NCI-H1092 (cell line): ENCODE measurements around the gene ARRB1.
A peak's percentile ranks its signal among the peaks of the same experiment; 100 is the strongest.
"Not testable (repeated sequence)": the region's sequence is repeated elsewhere in the genome, so short reads cannot be mapped to it uniquely, and the experiment has no call there.

Experiments used
- DNase-seq: peaks from one replicate; lab custom pipeline; 2025; lab: John Stamatoyannopoulos, UW

The ARRB1 gene

DNA sequence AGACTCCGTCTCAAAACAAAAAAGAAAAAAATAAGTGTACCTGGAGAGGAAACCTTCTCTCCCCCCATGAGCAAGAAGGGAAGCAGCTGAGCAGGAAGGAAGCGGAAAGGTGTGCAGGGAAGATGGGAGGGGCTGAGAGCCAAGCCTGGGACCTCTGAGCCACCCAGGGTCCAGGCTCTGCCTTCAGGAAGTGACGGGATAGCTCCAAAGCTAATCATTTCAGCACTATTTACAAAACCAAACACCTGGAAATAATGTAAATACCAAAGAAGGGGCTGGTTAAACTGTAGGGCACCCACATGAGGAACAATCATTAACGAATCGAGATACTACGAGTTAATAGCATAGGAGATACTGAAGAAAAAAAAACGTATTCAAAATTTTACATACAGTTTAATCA lies 27.9 kb downstream of the ARRB1 start:
- DNase-seq, result no peak

DNA sequence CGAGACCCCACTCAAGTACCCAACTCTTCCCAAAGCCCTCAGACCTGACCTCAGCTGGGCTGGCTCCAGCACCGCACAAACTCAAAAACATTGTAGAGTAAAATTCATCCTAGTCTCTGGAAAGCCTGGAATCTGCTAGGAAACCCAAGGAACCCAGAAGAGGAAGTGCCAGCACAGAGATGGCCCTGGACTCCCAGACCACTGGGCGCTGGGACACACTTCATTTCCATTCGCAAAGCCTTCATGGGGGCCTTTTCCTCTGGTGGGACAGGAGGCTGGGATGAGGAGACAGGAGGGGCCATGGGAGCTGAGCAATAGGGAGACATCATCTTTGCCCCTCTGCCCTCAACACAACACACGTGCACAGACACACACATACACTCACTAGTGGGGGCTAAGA lies 30.8 kb downstream of the ARRB1 start:
- no peak for DNase-seq

GRCh38 chr11:75320046-75320618 lies 31.3 kb downstream of the ARRB1 start:
- DNase-seq, result no peak

GRCh38 chr11:75319035-75319877 lies 32.2 kb downstream of the ARRB1 start:
- DNase-seq, result no peak

DNA sequence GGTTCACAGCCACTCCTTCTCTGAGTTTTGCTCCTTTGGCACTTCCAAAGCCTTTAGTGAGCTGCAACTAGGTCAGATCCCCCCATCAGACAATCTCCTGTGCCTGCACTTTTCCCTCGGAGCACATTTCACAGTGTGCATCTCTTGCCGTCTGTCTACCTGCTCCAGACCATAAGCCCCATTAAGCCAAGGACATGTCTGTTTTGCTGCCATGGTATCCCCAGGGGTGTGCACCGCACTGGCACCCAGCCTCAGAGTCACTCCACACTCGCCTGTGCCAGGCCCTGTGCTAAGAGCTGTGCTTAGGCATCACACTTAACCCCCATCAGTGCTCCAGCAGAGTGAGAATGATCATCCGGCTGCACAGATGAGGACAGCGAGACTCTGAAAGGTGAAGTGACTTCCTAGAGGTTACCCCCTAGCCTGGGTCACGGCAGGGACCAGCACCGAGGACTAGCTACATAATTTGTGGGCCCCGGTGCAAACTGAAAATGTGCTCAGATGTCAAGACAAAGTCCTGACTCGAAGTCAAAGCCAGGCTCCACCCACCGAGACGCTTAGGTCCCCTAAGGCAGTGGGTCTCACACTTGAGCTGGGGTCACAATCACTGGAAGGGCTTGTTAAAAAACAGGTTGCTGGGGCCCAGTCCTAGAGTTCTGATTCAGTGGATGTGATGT lies 33.9 kb downstream of the ARRB1 start:
- no peak for DNase-seq

DNA sequence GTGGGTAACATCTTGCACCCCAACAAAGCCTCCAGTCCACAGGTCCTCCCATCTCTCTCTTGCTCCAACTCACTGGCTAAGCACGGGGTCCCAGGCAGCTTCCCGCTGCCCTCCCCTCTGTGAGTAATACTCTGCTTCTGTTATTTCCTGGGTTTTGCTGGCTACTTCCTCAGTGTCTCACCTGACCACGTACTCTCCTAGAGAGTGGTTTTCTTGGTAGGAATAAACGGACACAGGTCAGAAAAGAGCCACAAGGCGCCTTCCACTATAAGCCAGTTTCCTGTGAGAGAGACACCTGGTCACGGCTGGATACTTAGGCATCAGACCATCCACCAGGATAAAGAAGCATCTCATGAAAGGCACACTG lies 36.0 kb downstream of the ARRB1 start:
- DNase-seq, result no peak

DNA sequence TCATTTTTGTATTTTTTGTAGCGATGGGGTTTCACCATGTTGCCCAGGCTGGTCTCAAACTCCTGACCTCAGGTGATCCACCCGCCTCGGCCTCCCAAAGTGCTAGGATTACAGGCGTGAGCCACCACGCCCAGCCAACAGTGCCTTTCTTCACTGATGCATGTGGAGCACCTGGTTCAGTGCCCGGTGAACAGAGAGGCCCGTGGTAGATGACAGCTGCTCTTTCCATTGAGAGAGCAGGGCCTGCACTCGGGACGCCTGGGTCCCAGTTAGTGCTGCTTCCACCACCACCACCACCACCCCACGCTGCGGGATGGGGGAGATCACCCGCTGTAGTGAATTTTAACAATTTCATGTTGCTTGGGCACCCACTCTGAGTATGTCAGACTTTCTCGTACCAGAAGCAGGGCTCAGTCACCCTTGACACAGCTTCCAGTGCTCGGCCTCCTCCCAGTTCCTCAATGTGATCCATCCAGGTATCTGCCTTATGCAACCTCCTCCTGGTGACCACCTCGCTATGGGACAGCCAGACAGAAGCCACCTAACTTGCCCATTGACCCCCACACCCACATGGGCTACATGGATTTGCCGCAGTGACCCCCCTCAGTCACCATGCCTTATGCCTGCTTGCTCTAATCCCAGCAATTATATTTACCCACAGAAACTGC lies 36.6 kb downstream of the ARRB1 start:
- no peak for DNase-seq

- no peak for DNase-seq
Measured at GRCh38 chr11:75313513-75314272, 37.8 kb downstream of the ARRB1 start.

DNA sequence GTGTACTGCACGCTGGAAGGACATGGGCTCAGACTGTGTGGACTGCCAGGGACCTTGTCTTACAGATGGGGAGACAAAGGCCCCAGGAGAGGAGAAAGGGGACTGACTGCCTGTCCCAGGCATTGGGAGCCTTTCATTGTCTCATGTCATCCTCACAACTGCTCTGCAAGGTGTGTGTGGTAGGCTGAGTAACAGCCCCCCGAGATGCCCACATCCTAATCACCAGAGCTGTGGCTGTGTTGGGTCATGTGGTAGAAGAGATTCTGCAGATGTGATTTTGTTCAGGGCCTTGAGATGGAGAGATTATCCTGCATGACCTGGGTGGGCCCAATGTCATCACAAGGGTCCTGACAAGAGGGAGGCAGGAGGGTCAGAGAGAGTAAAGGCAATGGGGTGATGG lies 39.1 kb downstream of the ARRB1 start:
- DNase-seq, result no peak

DNA sequence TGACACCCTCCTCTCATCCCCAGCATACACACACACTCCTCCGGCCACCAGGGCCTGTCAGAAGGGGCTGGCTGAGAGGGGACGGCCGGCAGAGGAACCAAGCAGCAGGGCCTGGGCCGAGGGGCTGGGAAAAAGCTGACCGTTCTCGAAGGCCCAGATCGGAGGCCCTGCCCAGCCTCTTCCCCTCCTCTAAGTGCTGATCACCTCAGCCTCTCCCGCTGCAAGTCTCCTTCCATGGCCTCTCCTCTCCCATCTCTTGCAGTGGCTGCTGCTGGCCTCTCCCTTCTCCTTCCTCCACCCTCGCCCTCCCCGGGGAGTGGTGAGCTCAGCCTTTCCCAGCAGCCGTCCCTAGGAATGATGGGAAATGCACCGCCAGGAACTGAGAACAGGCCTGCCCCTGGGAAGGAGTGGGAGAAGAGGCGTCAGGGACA lies 39.6 kb downstream of the ARRB1 start:
- DNase-seq, result no peak

DNA sequence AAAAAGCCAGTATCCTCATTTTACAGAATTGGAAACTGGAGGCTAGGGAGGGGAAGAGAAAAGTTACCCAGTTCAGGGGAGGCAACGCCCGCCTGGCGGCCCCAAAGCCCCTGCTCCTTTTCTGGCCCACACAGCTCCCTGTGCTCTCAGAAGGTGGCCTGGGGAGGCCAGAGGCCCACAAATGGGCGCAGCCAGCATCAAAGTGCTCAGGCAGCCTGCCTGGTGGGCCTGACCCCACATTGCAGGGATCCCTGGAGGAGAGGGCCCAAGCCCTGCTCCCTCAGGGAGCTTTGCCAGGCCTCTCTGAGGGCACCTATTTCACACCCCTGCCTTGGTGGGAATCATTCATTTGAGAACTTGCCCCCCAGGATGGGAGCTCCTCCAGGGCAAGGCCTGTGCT lies 42.5 kb downstream of the ARRB1 start:
- no peak for DNase-seq

- DNase-seq, result no peak
Measured at GRCh38 chr11:75308116-75308515, 43.3 kb downstream of the ARRB1 start.

DNA sequence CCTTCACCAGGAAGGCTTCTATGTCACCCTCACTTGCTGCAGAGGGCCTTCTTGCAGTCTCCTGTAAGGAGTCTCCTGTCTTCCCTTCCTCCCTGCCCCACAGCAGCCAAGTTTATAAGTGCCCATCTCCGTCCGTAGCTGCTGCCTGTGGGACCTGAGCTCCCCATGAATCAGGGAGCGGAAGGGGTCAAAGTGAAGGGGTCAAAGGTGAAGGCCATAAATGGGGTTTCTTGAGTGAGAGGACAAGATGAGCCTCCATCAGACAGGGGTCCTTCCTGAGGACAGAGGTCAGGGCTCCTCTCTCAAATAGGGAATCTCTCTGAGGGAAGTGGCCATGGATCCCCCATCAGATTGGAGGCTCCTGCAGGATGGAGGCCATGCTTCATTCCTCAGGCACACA lies 44.4 kb downstream of the ARRB1 start:
- no peak for DNase-seq

DNA sequence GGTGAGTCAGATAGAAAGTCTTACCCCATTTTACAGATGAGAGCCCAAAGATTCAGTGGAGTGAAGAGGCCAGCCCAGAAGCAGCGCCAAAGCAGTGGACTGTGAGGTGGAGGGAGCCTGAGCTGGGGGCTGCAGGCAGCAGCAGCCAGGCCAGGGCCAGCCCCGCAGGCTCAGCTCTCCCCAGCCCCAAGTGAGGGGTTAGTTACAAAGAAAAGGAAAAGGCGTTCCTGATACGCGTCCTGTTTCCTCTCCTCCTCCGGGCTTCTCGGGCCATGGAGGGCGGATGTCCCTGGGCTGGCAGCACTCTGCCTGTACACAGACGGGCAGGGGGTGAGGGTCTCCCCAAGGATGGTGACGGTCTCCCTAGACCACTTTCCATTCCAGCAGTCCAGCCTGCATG lies 44.9 kb downstream of the ARRB1 start:
- no peak for DNase-seq

DNA sequence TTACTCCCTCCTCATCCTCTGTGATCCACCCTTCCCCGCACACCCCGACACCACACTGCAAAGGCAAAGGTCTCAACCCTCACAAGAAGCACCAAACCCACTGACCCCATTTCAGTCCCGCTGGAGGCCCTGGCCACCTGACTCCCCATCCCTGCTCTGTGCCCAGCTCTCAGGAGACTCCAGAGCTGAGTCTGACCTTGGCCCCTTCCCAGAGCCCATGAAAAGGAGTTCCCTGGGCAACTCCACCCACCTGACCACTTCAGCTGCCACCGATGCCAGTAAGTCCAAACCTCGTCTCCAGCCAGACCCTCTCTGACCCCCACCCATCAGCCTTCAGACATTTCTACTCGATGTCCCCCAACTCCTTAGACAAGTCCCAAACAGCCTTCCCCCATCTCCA lies 45.5 kb downstream of the ARRB1 start:
- no peak for DNase-seq

DNA sequence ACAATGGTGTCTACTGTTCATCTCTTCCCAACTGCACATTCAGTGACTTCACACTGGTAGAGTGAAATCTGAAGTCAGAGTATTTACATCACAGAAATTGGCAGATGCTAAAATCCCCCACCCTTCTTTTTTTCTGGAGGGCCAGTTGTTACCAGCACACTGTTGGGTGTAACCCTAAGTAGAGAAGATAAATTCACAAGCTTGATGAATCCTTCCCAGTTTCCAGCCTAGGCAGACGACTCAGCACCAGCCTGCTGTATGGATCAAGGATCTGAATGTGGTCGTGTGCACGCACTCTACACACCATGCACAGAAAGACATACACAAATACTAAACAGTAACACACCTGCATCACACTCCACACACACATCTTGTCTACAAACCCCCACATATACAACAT lies 46.0 kb downstream of the ARRB1 start:
- no peak for DNase-seq

GRCh38 chr11:75304941-75305340 lies 46.5 kb downstream of the ARRB1 start:
- DNase-seq, result not testable (repeated sequence)

GRCh38 chr11:75303544-75304224 lies 47.8 kb downstream of the ARRB1 start:
- peak; percentile 29 for DNase-seq

- no peak for DNase-seq
Measured at GRCh38 chr11:75302371-75302770, 49.1 kb downstream of the ARRB1 start.

GRCh38 chr11:75301601-75302345 lies 49.7 kb downstream of the ARRB1 start:
- peak; percentile 69 for DNase-seq

DNA sequence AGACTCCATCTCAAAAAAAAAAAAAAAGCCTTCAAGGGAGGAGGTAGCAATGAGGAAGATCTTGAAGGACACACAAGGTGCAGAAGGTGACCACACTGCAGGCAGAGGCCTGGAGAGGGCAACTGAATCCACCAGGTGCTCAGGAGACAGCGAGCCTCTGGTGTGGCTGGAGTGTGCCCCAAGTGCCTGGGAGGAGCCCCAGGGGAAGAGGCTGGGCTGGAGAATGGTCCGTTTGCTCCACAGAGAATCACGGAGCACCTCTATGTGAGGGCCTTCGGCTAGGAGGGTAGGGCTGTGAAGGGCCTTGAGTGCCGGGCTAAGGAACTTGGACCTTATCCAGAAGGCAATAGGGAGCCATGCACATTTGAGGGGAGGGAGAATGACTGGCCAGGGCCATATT lies 50.3 kb downstream of the ARRB1 start:
- no peak for DNase-seq
